GM12878 (cell line): ENCODE measurements around the gene FAM210A. TPM values are rescaled to one million over a fixed set of nuclear protein-coding genes. Genes with fewer than 3 reads are reported as not detected.

Experiments used
- ATAC-seq: fragments of 200-7000 bp; cut with Tn5 transposase; 3 replicates; pipeline ENCODE4 v1.9.1; 2020; ENCODE audit warnings: mild to moderate bottlenecking, moderate library complexity
- BruUV-seq: library from RNA; stranded (reverse); fragments of 400-500 nt; replicated peaks from 2 replicates; lab custom pipeline; 2021; lab: Mats Ljungman, UMichigan
- CTCF ChIA-PET: fragments of 300-600 bp; sonication (Branson Sonifier 250); formaldehyde crosslinking; extraction: SDS; loops from one replicate; lab custom pipeline; 2021; ENCODE audit warnings: inconsistent platforms; lab: Yijun Ruan, JAX
- POLR2A ChIA-PET: fragments of 350-600 bp; formaldehyde crosslinking; extraction: SDS; loops from one replicate; lab custom pipeline; 2021; ENCODE audit warnings: inconsistent platforms; lab: Charles Lee
- RAD21 ChIA-PET: fragments of 300-600 bp; sonication (Branson Sonifier 250); formaldehyde crosslinking; loops from one replicate; lab custom pipeline; 2023; ENCODE audit warnings: antibody characterized with exemption; ENCODE audit not compliant: unreplicated experiment; lab: Charles Lee
- SMC1A ChIA-PET: fragments of 300-600 bp; sonication (Branson Sonifier 250); formaldehyde crosslinking; loops from one replicate; lab custom pipeline; 2023; ENCODE audit not compliant: unreplicated experiment, uncharacterized antibody; lab: Charles Lee
- DNase-seq: peaks from one replicate; pipeline ENCODE4 v3.0.0-alpha.2; 2011; ENCODE audit warnings: low read depth, low spot score
- FAIRE-seq: peaks from 3 replicates; lab custom pipeline; 2011; peaks lifted over from hg19 to GRCh38; lab: Jason Lieb, UNC
- H2AFZ ChIP-seq: 2 replicates; pipeline ENCODE4 v1.6.0; 2011; ENCODE audit warnings: low read depth, low read length, control low read depth; ENCODE audit not compliant: control insufficient read depth
- H3K27ac ChIP-seq: 2 replicates; pipeline ENCODE4 v1.5.1; 2011; ENCODE audit warnings: control low read depth; ENCODE audit not compliant: control insufficient read depth, insufficient read depth
- H3K27me3 ChIP-seq, 2 experiments: replicated peaks in 1 of 2; 2 replicates each; pipeline versions ENCODE4 v1.6.0 to v1.6.1; 2011; ENCODE audit warnings: low read length in 1 of 2; ENCODE audit not compliant: control insufficient read depth in 2 of 2, insufficient read depth in 2 of 2
- H3K36me3 ChIP-seq, 2 experiments: 2 replicates each; pipeline ENCODE4 v1.5.1; 2011; ENCODE audit warnings: low read length in 1 of 2; ENCODE audit not compliant: control insufficient read depth in 2 of 2, insufficient read depth in 2 of 2
- H3K4me1 ChIP-seq: 2 replicates; pipeline ENCODE4 v1.6.1; 2011; ENCODE audit warnings: mild to moderate bottlenecking, low read length, moderate library complexity, mixed read lengths; ENCODE audit not compliant: control insufficient read depth, insufficient read depth
- H3K4me2 ChIP-seq: 2 replicates; pipeline ENCODE4 v1.6.0; 2011; ENCODE audit warnings: control low read depth; ENCODE audit not compliant: control insufficient read depth, insufficient read depth
- H3K4me3 ChIP-seq: fragments of 200-600 bp; sonication (generic); 2 replicates; pipeline ENCODE4 v1.5.1; 2016
- H3K79me2 ChIP-seq: 2 replicates; pipeline ENCODE4 v1.6.0; 2011; ENCODE audit warnings: low read length; ENCODE audit not compliant: control insufficient read depth, insufficient read depth
- H3K9ac ChIP-seq: 2 replicates; pipeline ENCODE4 v1.8.0; 2011; ENCODE audit warnings: low read length, control low read depth, mixed read lengths; ENCODE audit not compliant: control insufficient read depth, insufficient read depth
- H3K9me3 ChIP-seq: replicated peaks from 3 replicates; pipeline ENCODE4 v1.5.1; 2011; ENCODE audit warnings: mild to moderate bottlenecking, low read length; ENCODE audit not compliant: control insufficient read depth, insufficient read depth
- H4K20me1 ChIP-seq: 2 replicates; pipeline ENCODE4 v1.6.0; 2011; ENCODE audit not compliant: control insufficient read depth, insufficient read depth
- CREM ChIP-seq: IDR thresholded peaks from 2 replicates; pipeline ENCODE4 v1.6.1; 2014; ENCODE audit warnings: antibody characterized with exemption, low read depth
- EGR1 ChIP-seq, 2 experiments: IDR thresholded peaks; 1 replicate in 1 of 2; 2 replicates in 1 of 2; pipeline ENCODE4 v1.6.1; 2011 to 2012; ENCODE audit warnings: low read depth in 2 of 2, low read length in 2 of 2, borderline replicate concordance in 1 of 2, mild to moderate bottlenecking in 1 of 2, moderate library complexity in 1 of 2
- HDAC6 ChIP-seq: fragments of 200-600 bp; sonication (generic); IDR thresholded peaks from one replicate; pipeline ENCODE4 v1.8.0; 2017; ENCODE audit warnings: antibody characterized with exemption; ENCODE audit not compliant: unreplicated experiment
- KLF5 ChIP-seq: fragments of 450-650 bp; IDR thresholded peaks from 2 replicates; pipeline ENCODE4 v1.6.1; 2014; ENCODE audit warnings: mild to moderate bottlenecking; ENCODE audit not compliant: partially characterized antibody
- NFYB ChIP-seq: IDR thresholded peaks from 2 replicates; pipeline ENCODE4 v1.6.1; 2011; ENCODE audit warnings: low read depth, mild to moderate bottlenecking, low read length, improper control_type of control experiment, moderate library complexity; ENCODE audit not compliant: insufficient read depth
- POLR2A ChIP-seq: IDR thresholded peaks from 2 replicates; pipeline ENCODE4 v1.6.1; 2011; ENCODE audit warnings: low read depth, mild to moderate bottlenecking, low read length
- POLR2AphosphoS2 ChIP-seq: IDR thresholded peaks from 2 replicates; pipeline ENCODE4 v1.6.1; 2011; ENCODE audit warnings: low read depth, mild to moderate bottlenecking, low read length, improper control_type of control experiment, moderate library complexity
- POLR2AphosphoS5 ChIP-seq: IDR thresholded peaks from 2 replicates; pipeline ENCODE4 v1.6.1; 2011; ENCODE audit warnings: mild to moderate bottlenecking, low read length, inconsistent platforms
- RELA ChIP-seq: fragments of 450-650 bp; IDR thresholded peaks from 2 replicates; pipeline ENCODE4 v1.8.0; 2014; ENCODE audit warnings: borderline replicate concordance; ENCODE audit not compliant: partially characterized antibody
- SMAD1 ChIP-seq: fragments of 450-650 bp; IDR thresholded peaks from 2 replicates; pipeline ENCODE4 v1.6.1; 2018; ENCODE audit warnings: mild to moderate bottlenecking, low read depth; ENCODE audit not compliant: partially characterized antibody
- SUZ12 ChIP-seq: fragments of 200-600 bp; sonication (generic); IDR thresholded peaks from one replicate; pipeline ENCODE4 v1.6.1; 2018; ENCODE audit warnings: antibody characterized with exemption, mild to moderate bottlenecking; ENCODE audit not compliant: unreplicated experiment
- TCF12 ChIP-seq: IDR thresholded peaks from 2 replicates; pipeline ENCODE4 v1.6.1; 2011; ENCODE audit warnings: low read depth, mild to moderate bottlenecking, low read length
- TCF3 ChIP-seq: IDR thresholded peaks from 2 replicates; pipeline ENCODE4 v1.6.1; 2012; ENCODE audit warnings: low read depth, mild to moderate bottlenecking, low read length, borderline replicate concordance; ENCODE audit not compliant: insufficient read depth
- ZNF207 ChIP-seq: fragments of 450-650 bp; IDR thresholded peaks from 2 replicates; pipeline ENCODE4 v1.6.1; 2014; ENCODE audit warnings: antibody characterized with exemption, mild to moderate bottlenecking, borderline replicate concordance
- WGBS: methylation state at CpG from one replicate; pipeline ENCODE4 v1.1.6; 2016; ENCODE audit warnings: low lambda C conversion rate; ENCODE audit not compliant: insufficient replicate concordance, insufficient coverage; ENCODE audit errors: missing lambda C conversion rate; 5-methylcytosine and 5-hydroxymethylcytosine counted together
- in situ Hi-C: fragments of 300-500 bp; cut with MboI; formaldehyde crosslinking; loops from 9 replicates; pipeline ENCODE4 v1.14.3; 2018; ENCODE audit warnings: mixed read lengths
- intact Hi-C: fragments of 100-400 bp; cut with micrococcal nuclease; formaldehyde crosslinking; loops from one replicate; pipeline ENCODE4 v1.14.2; 2022; ENCODE audit not compliant: unreplicated experiment
- polyA plus RNA-seq, 11 experiments: library from polyadenylated mRNA; depleted of rRNA in 4 of 11; unstranded in 6 of 11; stranded (reverse) in 5 of 11; fragments of >200 nt; fragmentation: Nextera tagmentation in 4 of 11; fragmentation: Illumina TruSeq in 1 of 11; extraction: Ambion mirVana in 4 of 11; extraction: Trizol in 1 of 11; gene quantifications; 1 replicate in 1 of 11; 2 replicates in 10 of 11; pipeline versions ENCODE4 v1.2.1 to v1.2.3, GENCODE V29; 2011 to 2016; ENCODE audit warnings: inconsistent platforms in 2 of 11, missing spikeins in 2 of 11, low read depth in 1 of 11
- total RNA-seq, 4 experiments: library from RNA; depleted of rRNA in 3 of 4; stranded (reverse); fragments of >200 nt in 3 of 4; fragmentation: Illumina TruSeq in 1 of 4; extraction: Trizol in 1 of 4; gene quantifications; 2 replicates each; pipeline versions ENCODE4 v1.2.1 to v1.2.3, GENCODE V29; 2013 to 2021
- TF ChIP-seq, protein P1 (sequence below): IDR thresholded peaks from 2 replicates; pipeline ENCODE4 v1.6.1; 2012; ENCODE audit warnings: low read depth, low read length, improper control_type of control experiment

The FAM210A gene
- total and polyA plus RNA-seq, 10 of the 15 experiments (the other 5 are each of a cell fraction or from before 2014, with no cell fraction given), result 10.3 to 56.3 (median 17.7) TPM

DNA sequence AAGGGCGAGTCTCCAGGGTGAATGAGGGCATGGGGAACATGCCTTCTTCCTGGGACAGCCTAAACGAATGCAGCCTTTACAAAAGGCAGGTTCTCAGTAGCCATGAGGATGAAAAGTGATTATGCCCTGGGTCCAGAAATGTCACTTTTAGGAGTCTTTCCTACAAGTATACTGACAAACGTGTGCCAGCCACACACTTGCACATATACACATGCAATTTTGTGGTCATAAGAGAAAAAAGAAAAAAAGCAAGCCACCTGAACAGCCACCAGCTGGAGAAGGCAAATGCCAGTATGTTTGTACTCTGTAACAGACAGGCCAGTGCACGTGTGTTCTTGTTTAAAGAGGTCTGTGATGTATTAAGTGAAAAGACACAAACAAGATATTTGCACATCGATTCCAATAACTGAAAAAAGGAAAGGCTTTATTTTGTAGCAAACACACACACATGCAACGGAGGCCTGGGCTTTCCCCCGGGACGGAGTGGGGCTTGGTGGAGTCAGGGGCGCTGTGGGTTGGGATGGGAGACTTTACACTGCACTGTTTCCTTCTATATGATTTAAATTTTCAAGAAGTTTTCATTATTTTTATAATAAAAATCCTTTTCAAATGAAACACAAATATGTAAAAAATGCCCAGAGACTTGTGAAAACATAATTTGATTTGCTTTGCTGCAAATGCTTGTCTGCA is 108.4 kb downstream of the FAM210A start:
- intact Hi-C loops (no loop called here), in situ Hi-C loops (no loop called here)
- CTCF ChIA-PET, result interaction anchor here (13.5 kb wide), 1 partner anchor 58 kb away, joined by 235 read pairs; no protein-coding TSS in a partner anchor
- Histone ChIP-seq H3K9me3 (no peaks in the 10 kb centered on the region), H3K27ac (no peak overlapping the region), H2AFZ (no peak overlapping the region), H3K9ac (no peak overlapping the region), H3K4me2 (no peak overlapping the region), H3K4me3 (no peak overlapping the region), H3K79me2 (peaks cover 35% of the 10 kb centered on the region), H3K4me1 (peaks cover 37% of the 10 kb centered on the region), H4K20me1 (no peaks in the 10 kb centered on the region), H3K36me3 (no peaks in the 10 kb centered on the region; a peak in 2 of 4 replicates), H3K27me3 (no peaks in the 10 kb centered on the region)
- POLR2A ChIA-PET, result interaction anchor here (10.9 kb wide), 1 partner anchor 57 kb away, joined by 170 read pairs; no protein-coding TSS in a partner anchor
- 91% methylated on average over 9 of the region's 9 CpGs for WGBS
- ATAC-seq (no peak), DNase-seq (no peak), FAIRE-seq (no peak)
- TF ChIP-seq NFYB, result no peak
- no peak for TF ChIP-seq TCF3
- TF ChIP-seq POLR2AphosphoS5, result peak; percentile 52; the same call in 1 of the 2 replicates
- SMC1A ChIA-PET, result interaction anchor here (1.0 to 13.4 kb wide), 2 partner anchors 9 to 58 kb away, joined by 4 to 372 read pairs; no protein-coding TSS in a partner anchor
- no TSS peak for BruUV-seq
- RAD21 ChIA-PET, result interaction anchor here (1.1 kb wide), 1 partner anchor 10 kb away, joined by 3 read pairs; no protein-coding TSS in a partner anchor

DNA sequence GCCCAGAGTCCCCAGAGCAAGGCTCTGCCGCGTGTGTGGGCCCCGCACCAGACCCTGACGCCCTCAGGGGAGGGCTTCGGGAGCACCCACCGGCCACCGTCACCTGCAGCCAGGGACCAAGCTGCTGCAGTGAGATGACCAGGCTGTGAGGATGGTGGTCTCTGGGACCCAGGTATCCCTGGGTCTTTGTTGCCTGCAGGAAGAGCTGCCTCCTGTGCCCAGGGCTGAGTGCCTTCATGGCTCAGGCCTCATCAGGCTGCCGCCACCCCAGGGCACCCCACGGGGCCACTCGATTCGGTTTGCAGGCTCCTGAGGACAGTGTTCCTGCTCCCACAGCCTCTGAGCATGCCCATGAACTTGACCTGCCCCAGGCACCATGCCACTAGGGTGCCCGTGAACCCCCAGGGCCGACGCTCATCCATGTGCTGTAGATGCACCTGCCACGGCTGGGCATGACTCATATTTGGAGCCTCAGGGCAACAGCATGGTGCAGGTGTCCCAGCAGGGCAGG is 109.8 kb downstream of the FAM210A start:
- peak overlapping the region; percentile 84 for H3K27ac ChIP-seq
- H3K4me1 ChIP-seq, result peaks cover 43% of the 10 kb centered on the region
- ChIA-PET SMC1A (interaction anchor here (5.5 to 13.4 kb wide), 3 partner anchors 13 to 57 kb away, joined by 40 to 372 read pairs (median 111); no protein-coding TSS in a partner anchor), RAD21 (interaction anchor here (0.7 kb wide), 1 partner anchor 65 kb away, joined by 3 read pairs; no protein-coding TSS in a partner anchor), POLR2A (interaction anchor here (9.6 to 10.9 kb wide), 2 partner anchors 48 to 56 kb away, joined by 170 to 175 read pairs; no protein-coding TSS in a partner anchor), CTCF (interaction anchor here (13.5 kb wide), 1 partner anchor 57 kb away, joined by 235 read pairs; no protein-coding TSS in a partner anchor)
- TF ChIP-seq SUZ12 (no peak), RELA (no peak), CREM (no peak), HDAC6 (no peak), ZNF207 (no peak), KLF5 (no peak), TCF12 (peak; percentile 67; the same call in 1 of the 2 replicates), POLR2AphosphoS2 (peak; percentile 51; the same call in 1 of the 2 replicates), EGR1 (IDR thresholded peaks at IDR 0.05; ENCODE audit: borderline replicate concordance in 1 of 2, low read depth in 2 of 2, low read length in 2 of 2) (no peak), SMAD1 (no peak), POLR2A (peak; percentile 43), TCF3 (peak; percentile 64; the same call in 1 of the 2 replicates)
- TF ChIP-seq, protein P1, sequence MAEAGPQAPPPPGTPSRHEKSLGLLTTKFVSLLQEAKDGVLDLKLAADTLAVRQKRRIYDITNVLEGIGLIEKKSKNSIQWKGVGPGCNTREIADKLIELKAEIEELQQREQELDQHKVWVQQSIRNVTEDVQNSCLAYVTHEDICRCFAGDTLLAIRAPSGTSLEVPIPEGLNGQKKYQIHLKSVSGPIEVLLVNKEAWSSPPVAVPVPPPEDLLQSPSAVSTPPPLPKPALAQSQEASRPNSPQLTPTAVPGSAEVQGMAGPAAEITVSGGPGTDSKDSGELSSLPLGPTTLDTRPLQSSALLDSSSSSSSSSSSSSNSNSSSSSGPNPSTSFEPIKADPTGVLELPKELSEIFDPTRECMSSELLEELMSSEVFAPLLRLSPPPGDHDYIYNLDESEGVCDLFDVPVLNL, result no peak
- no TSS peak for BruUV-seq
- H3K4me2 ChIP-seq, result peak overlapping the region; percentile 96
- intact Hi-C loops, result no loop called here
- no peaks in the 10 kb centered on the region for H3K9me3 ChIP-seq
- H3K9ac ChIP-seq, result peak overlapping the region; percentile 74
- DNase-seq, result no peak
- H4K20me1 ChIP-seq, result no peaks in the 10 kb centered on the region
- H3K27me3 ChIP-seq, result no peaks in the 10 kb centered on the region
- H3K4me3 ChIP-seq, result peak overlapping the region; percentile 73; the same call in 1 of the 2 replicates
- FAIRE-seq, result no peak
- peak overlapping the region; percentile 15; the same call in 1 of the 2 replicates for H2AFZ ChIP-seq
- H3K79me2 ChIP-seq, result peaks cover 40% of the 10 kb centered on the region
- in situ Hi-C loops, result no loop called here
- H3K36me3 ChIP-seq, result no peaks in the 10 kb centered on the region; a peak in 2 of 4 replicates
- WGBS, result 73% methylated on average over 15 of the region's 15 CpGs
- ATAC-seq, result no peak
